HepG2 (cell line): ENCODE data around the gene OGFR. TPM values are rescaled to one million over a fixed set of nuclear protein-coding genes. Genes with fewer than 3 reads are reported as not detected.
A peak's percentile ranks its signal among the peaks of the same experiment; 100 is the strongest.

ENCODE experiments used
- ATAC-seq: fragments of 200-7000 bp; cut with Tn5 transposase; 3 replicates; pipeline ENCODE4 v1.9.1; 2020; ENCODE audit warnings: mild to moderate bottlenecking, moderate library complexity
- BruUV-seq: library from RNA; stranded (reverse); fragments of 400-500 nt; replicated peaks from 2 replicates; lab custom pipeline; 2021; lab: Mats Ljungman, UMichigan
- CTCF ChIA-PET: fragments of 300-600 bp; formaldehyde crosslinking; extraction: SDS; loops from one replicate; lab custom pipeline; 2021; ENCODE audit warnings: low total read pairs, inconsistent platforms, low intra/inter-chr PET ratio; lab: Yijun Ruan, JAX
- POLR2A ChIA-PET: fragments of 350-600 bp; sonication (Branson Sonifier 250); formaldehyde crosslinking; loops from one replicate; lab custom pipeline; 2020; ENCODE audit warnings: antibody characterized with exemption, inconsistent platforms; lab: Yijun Ruan, JAX
- DNase-seq: peaks from one replicate; pipeline ENCODE4 v3.0.0-alpha.2; 2015; ENCODE audit warnings: low spot score
- FAIRE-seq: peaks from 3 replicates; lab custom pipeline; 2011; peaks lifted over from hg19 to GRCh38; lab: Jason Lieb, UNC
- H2AFZ ChIP-seq: one replicate; pipeline ENCODE4 v1.6.1; 2011; ENCODE audit warnings: low read length, inconsistent platforms
- H3K27ac ChIP-seq: fragments of 300-600 bp; 3 replicates; pipeline ENCODE4 v1.8.0; 2011; ENCODE audit warnings: mixed run types, mild to moderate bottlenecking, mixed read lengths, low read length, inconsistent platforms; ENCODE audit not compliant: insufficient read depth; ENCODE audit errors: extremely low read length
- H3K27me3 ChIP-seq, 2 experiments: fragments of 200-600 bp in 1 of 2; 2 replicates in 1 of 2; 3 replicates in 1 of 2; pipeline versions ENCODE4 v1.6.0 to v1.8.0; 2011; ENCODE audit warnings: low read length in 2 of 2, mild to moderate bottlenecking in 2 of 2, moderate library complexity in 2 of 2, inconsistent platforms in 1 of 2; ENCODE audit not compliant: insufficient read depth in 2 of 2, control insufficient read depth in 1 of 2
- H3K36me3 ChIP-seq, 2 experiments: fragments of 200-600 bp in 1 of 2; replicated peaks in 1 of 2; 2 replicates in 1 of 2; 3 replicates in 1 of 2; pipeline versions ENCODE4 v1.5.1 to v1.8.0; 2011; ENCODE audit warnings: low read length in 2 of 2, inconsistent platforms in 1 of 2; ENCODE audit not compliant: insufficient read depth in 2 of 2, control insufficient read depth in 1 of 2
- H3K4me1 ChIP-seq: 2 replicates; pipeline ENCODE4 v1.5.1; 2012; ENCODE audit warnings: low read length, inconsistent platforms; ENCODE audit not compliant: insufficient read depth
- H3K4me2 ChIP-seq: 2 replicates; pipeline ENCODE4 v1.6.0; 2011; ENCODE audit warnings: low read depth, low read length, inconsistent platforms
- H3K4me3 ChIP-seq, 3 experiments: fragments of 200-600 bp in 1 of 3; sonication (generic), shearing (Covaris generic) in 1 of 3; replicated peaks in 1 of 3; 2 replicates each; pipeline ENCODE4 v1.5.1; 2011 to 2016; ENCODE audit warnings: low read length in 3 of 3, inconsistent platforms in 2 of 3, low read depth in 2 of 3, mild to moderate bottlenecking in 2 of 3, control low read depth in 1 of 3, mixed read lengths in 1 of 3; ENCODE audit not compliant: insufficient read depth in 1 of 3
- H3K79me2 ChIP-seq: one replicate; pipeline ENCODE4 v1.6.1; 2011; ENCODE audit warnings: low read length, inconsistent platforms; ENCODE audit not compliant: insufficient read depth
- H3K9ac ChIP-seq: 2 replicates; pipeline ENCODE4 v1.6.0; 2011; ENCODE audit warnings: mild to moderate bottlenecking, low read depth, low read length, inconsistent platforms; ENCODE audit not compliant: insufficient read depth
- H3K9me3 ChIP-seq: 2 replicates; pipeline ENCODE4 v1.5.1; 2012; ENCODE audit warnings: mild to moderate bottlenecking, low read length
- H4K20me1 ChIP-seq: 2 replicates; pipeline ENCODE4 v1.6.0; 2011; ENCODE audit warnings: inconsistent platforms, mild to moderate bottlenecking, low read length, moderate library complexity; ENCODE audit not compliant: insufficient read depth
- AGO1 ChIP-seq: fragments of 200-400 bp; formaldehyde crosslinking; IDR thresholded peaks from 2 replicates; pipeline ENCODE4 v1.6.1; 2017; ENCODE audit warnings: mild to moderate bottlenecking, low read depth, low read length, moderate library complexity; ENCODE audit not compliant: poor library complexity, severe bottlenecking
- BCL3 ChIP-seq: sonication (generic); formaldehyde crosslinking; IDR thresholded peaks from 2 replicates; pipeline ENCODE4 v1.5.1; 2020; ENCODE audit warnings: mild to moderate bottlenecking, missing genetic modification reagents, moderate library complexity
- DPF2 ChIP-seq: sonication (generic); formaldehyde crosslinking; IDR thresholded peaks from 2 replicates; pipeline ENCODE4 v1.4.0; 2020; ENCODE audit warnings: mild to moderate bottlenecking, low read depth, missing genetic modification reagents, borderline replicate concordance
- MTF1 ChIP-seq: sonication (generic); formaldehyde crosslinking; IDR thresholded peaks from 2 replicates; pipeline ENCODE4 v1.5.0; 2020; ENCODE audit warnings: missing genetic modification reagents
- MYC ChIP-seq: sonication (generic); formaldehyde crosslinking; IDR thresholded peaks from 2 replicates; pipeline ENCODE4 v1.9.0; 2021; ENCODE audit warnings: missing genetic modification reagents, borderline replicate concordance
- NFE2 ChIP-seq: sonication (generic); formaldehyde crosslinking; IDR thresholded peaks from 2 replicates; pipeline ENCODE4 v1.4.0; 2020; ENCODE audit warnings: missing genetic modification reagents
- SRY ChIP-seq: sonication (generic); formaldehyde crosslinking; IDR thresholded peaks from 2 replicates; pipeline ENCODE4 v1.8.0; 2022; ENCODE audit warnings: mild to moderate bottlenecking, missing genetic modification reagents
- TAF1 ChIP-seq: sonication (generic); formaldehyde crosslinking; IDR thresholded peaks from 2 replicates; pipeline ENCODE4 v1.4.0; 2020; ENCODE audit warnings: missing genetic modification reagents
- TRIM24 ChIP-seq: sonication (generic); formaldehyde crosslinking; IDR thresholded peaks from 2 replicates; pipeline ENCODE4 v1.8.0; 2022; ENCODE audit warnings: mild to moderate bottlenecking, missing genetic modification reagents
- UBTF ChIP-seq: sonication (generic); formaldehyde crosslinking; IDR thresholded peaks from 2 replicates; pipeline ENCODE4 v1.4.0; 2020; ENCODE audit warnings: mild to moderate bottlenecking, missing genetic modification reagents
- ZBTB38 ChIP-seq: sonication (generic); formaldehyde crosslinking; IDR thresholded peaks from 2 replicates; pipeline ENCODE4 v1.5.1; 2020; ENCODE audit warnings: mild to moderate bottlenecking, missing genetic modification reagents
- ZBTB43 ChIP-seq: sonication (generic); formaldehyde crosslinking; conservative IDR thresholded peaks from 2 replicates; pipeline ENCODE4 v1.4.0; 2020; ENCODE audit warnings: missing genetic modification reagents
- ZFP62 ChIP-seq: sonication (generic); formaldehyde crosslinking; IDR thresholded peaks from 2 replicates; pipeline ENCODE4 v1.4.0; 2020; ENCODE audit warnings: missing genetic modification reagents
- ZMYM2 ChIP-seq: sonication (generic); formaldehyde crosslinking; IDR thresholded peaks from 2 replicates; pipeline ENCODE4 v1.8.0; 2022; ENCODE audit warnings: mild to moderate bottlenecking, missing genetic modification reagents
- ZNF232 ChIP-seq: sonication (generic); formaldehyde crosslinking; IDR thresholded peaks from 2 replicates; pipeline ENCODE4 v1.4.0; 2020; ENCODE audit warnings: missing genetic modification reagents, borderline replicate concordance
- ZNF326 ChIP-seq: sonication (generic); formaldehyde crosslinking; IDR thresholded peaks from 2 replicates; pipeline ENCODE4 v1.4.0; 2020; ENCODE audit warnings: missing genetic modification reagents, borderline replicate concordance
- ZNF430 ChIP-seq: sonication (generic); formaldehyde crosslinking; IDR thresholded peaks from 2 replicates; pipeline ENCODE4 v1.9.0; 2021; ENCODE audit warnings: mild to moderate bottlenecking, missing genetic modification reagents
- ZNF605 ChIP-seq: sonication (generic); formaldehyde crosslinking; IDR thresholded peaks from 2 replicates; pipeline ENCODE4 v1.8.0; 2022; ENCODE audit warnings: mild to moderate bottlenecking, missing genetic modification reagents
- WGBS: methylation state at CpG from one replicate; pipeline ENCODE4 v1.1.6; 2017; ENCODE audit warnings: low lambda C conversion rate; 5-methylcytosine and 5-hydroxymethylcytosine counted together
- in situ Hi-C: cut with HindIII; loops from 2 replicates; pipeline ENCODE4 v1.10.0; 2017; ENCODE audit warnings: low pct_unique_long_range_greater_than_20kb; ENCODE audit not compliant: extremely low pct_ligation_motif_present
- intact Hi-C: fragments of 100-400 bp; cut with micrococcal nuclease; formaldehyde crosslinking; loops from one replicate; pipeline ENCODE4 v1.10.0; 2022; ENCODE audit not compliant: unreplicated experiment
- polyA plus RNA-seq, 8 experiments: library from polyadenylated mRNA; depleted of rRNA in 3 of 8; stranded (reverse) in 7 of 8; unstranded in 1 of 8; fragments of >200 nt; fragmentation: Illumina TruSeq in 4 of 8; extraction: Trizol in 4 of 8; gene quantifications; 2 replicates each; pipeline versions ENCODE4 v1.2.1 to v1.2.3, GENCODE V29; 2011 to 2016; ENCODE audit warnings: low read depth in 4 of 8, missing spikeins in 1 of 8, mixed read lengths in 1 of 8; ENCODE audit not compliant: insufficient read depth in 1 of 8
- total RNA-seq, 5 experiments: library from RNA; depleted of rRNA; stranded (reverse); fragments of >200 nt; fragmentation: Illumina TruSeq; extraction: Trizol; gene quantifications; 2 replicates each; pipeline ENCODE4 v1.2.3, GENCODE V29; 2016; ENCODE audit warnings: low read depth in 1 of 5

OGFR gene
- total and polyA plus RNA-seq, 2 of the 13 experiments (the other 11 are each of a cell fraction or from before 2014, with no cell fraction given) = 47.7 to 81.8 TPM

- peak overlapping the region in 1 of 3 experiments; percentile 79; a peak in 1 of 6 replicates for H3K4me3 ChIP-seq
- WGBS = 85% methylated on average over 20 of the region's 26 CpGs
- H3K36me3 ChIP-seq = peaks cover 27 to 36% of the 10 kb centered on the region in 2 experiments
- no peaks in the 10 kb centered on the region for H3K9me3 ChIP-seq
- intact Hi-C loops = loop anchor here (10.0 kb wide), 1 partner anchor 423 kb away; no protein-coding TSS in a partner anchor
- peaks cover 8% of the 10 kb centered on the region for H3K79me2 ChIP-seq
- peaks cover 1 to 4% of the 10 kb centered on the region in 2 experiments; a peak in 3 of 5 replicates for H3K27me3 ChIP-seq
- FAIRE-seq = no peak
- BruUV-seq = no TSS peak
- ATAC-seq = no peak
- no peak overlapping the region for H2AFZ ChIP-seq
- H4K20me1 ChIP-seq = peaks cover 5% of the 10 kb centered on the region; the same call in 1 of the 2 replicates
- ChIA-PET POLR2A (interaction anchor here (0.8 to 1.0 kb wide), 2 partner anchors 19 to 25 kb away, joined by 3 to 4 read pairs; partner anchors contain the start of gene COL9A3), CTCF (no interaction called here)
- peak overlapping the region; percentile 68; the same call in 1 of the 2 replicates for H3K9ac ChIP-seq
- H3K27ac ChIP-seq = peak overlapping the region; percentile 38
- in situ Hi-C loops = loop anchor here (25.0 kb wide), 1 partner anchor 286 kb away; no protein-coding TSS in a partner anchor
- H3K4me1 ChIP-seq = peaks cover 32% of the 10 kb centered on the region
- H3K4me2 ChIP-seq = peak overlapping the region; percentile 89
- DNase-seq = no peak
- no peak for TF ChIP-seq MTF1 (CRISPR knock-in tag)
- peak; percentile 66; the same call in 1 of the 2 replicates for TF ChIP-seq SRY (CRISPR knock-in tag)
- 0 out of 2 replicates have a peak, but pooled peaks have one; percentile 46 for TF ChIP-seq ZMYM2 (CRISPR knock-in tag)
- peak; percentile 57 for TF ChIP-seq AGO1
- no peak for TF ChIP-seq MYC (CRISPR knock-in tag)
- peak; percentile 8; the same call in 1 of the 2 replicates for TF ChIP-seq BCL3
- no peak for TF ChIP-seq ZBTB43 (CRISPR knock-in tag)
- 0 out of 2 replicates have a peak, but pooled peaks have one; percentile 60 for TF ChIP-seq ZBTB38
- TF ChIP-seq ZNF605 = peak; percentile 39; the same call in 1 of the 2 replicates
- no peak for TF ChIP-seq ZNF232
- TF ChIP-seq ZNF430 (CRISPR knock-in tag) = 0 out of 2 replicates have a peak, but pooled peaks have one; percentile 31
- TF ChIP-seq TRIM24 (CRISPR knock-in tag) = 0 out of 2 replicates have a peak, but pooled peaks have one; percentile 50
- TF ChIP-seq UBTF (CRISPR knock-in tag) = 0 out of 2 replicates have a peak, but pooled peaks have one; percentile 19
- TF ChIP-seq ZNF326 (CRISPR knock-in tag) = no peak
- TF ChIP-seq DPF2 (CRISPR knock-in tag) = no peak
- TF ChIP-seq NFE2 (CRISPR knock-in tag) = no peak
- 0 out of 2 replicates have a peak, but pooled peaks have one; percentile 22 for TF ChIP-seq TAF1
- no peak for TF ChIP-seq ZFP62
These were observed 6.7 kb upstream of the OGFR start for GRCh38 chr20:62797671-62798532.
